Transverse colon (tissue), 4 donors: ENCODE measurements around the gene CSF1R.

Experiments used
- EP300 ChIP-seq: sonication (generic); formaldehyde crosslinking; IDR thresholded peaks from one replicate; pipeline ENCODE4 v1.6.1; 2017; ENCODE audit warnings: antibody characterized with exemption, low read depth
- POLR2A ChIP-seq: fragments of 450-650 bp; IDR thresholded peaks from one replicate; pipeline ENCODE4 v1.6.1; 2016; ENCODE audit warnings: antibody characterized with exemption, mild to moderate bottlenecking, moderate library complexity
- POLR2AphosphoS5 ChIP-seq, 3 donors: sonication (generic); formaldehyde crosslinking; IDR thresholded peaks; one replicate each; pipeline ENCODE4 v1.6.1; 2016; ENCODE audit warnings: antibody characterized with exemption in 3 of 3
- TF ChIP-seq, protein P1 (sequence below), 5 experiments: fragments of 200-600 bp in 3 of 5; fragments of 450-650 bp in 2 of 5; sonication (generic) in 3 of 5; IDR thresholded peaks; 1 replicate in 2 of 5; 2 replicates in 3 of 5; pipeline ENCODE4 v1.5.1; 2016 to 2017; ENCODE audit warnings: antibody characterized with exemption in 5 of 5, inconsistent platforms in 3 of 5, mild to moderate bottlenecking in 2 of 5, moderate library complexity in 1 of 5

DNA sequence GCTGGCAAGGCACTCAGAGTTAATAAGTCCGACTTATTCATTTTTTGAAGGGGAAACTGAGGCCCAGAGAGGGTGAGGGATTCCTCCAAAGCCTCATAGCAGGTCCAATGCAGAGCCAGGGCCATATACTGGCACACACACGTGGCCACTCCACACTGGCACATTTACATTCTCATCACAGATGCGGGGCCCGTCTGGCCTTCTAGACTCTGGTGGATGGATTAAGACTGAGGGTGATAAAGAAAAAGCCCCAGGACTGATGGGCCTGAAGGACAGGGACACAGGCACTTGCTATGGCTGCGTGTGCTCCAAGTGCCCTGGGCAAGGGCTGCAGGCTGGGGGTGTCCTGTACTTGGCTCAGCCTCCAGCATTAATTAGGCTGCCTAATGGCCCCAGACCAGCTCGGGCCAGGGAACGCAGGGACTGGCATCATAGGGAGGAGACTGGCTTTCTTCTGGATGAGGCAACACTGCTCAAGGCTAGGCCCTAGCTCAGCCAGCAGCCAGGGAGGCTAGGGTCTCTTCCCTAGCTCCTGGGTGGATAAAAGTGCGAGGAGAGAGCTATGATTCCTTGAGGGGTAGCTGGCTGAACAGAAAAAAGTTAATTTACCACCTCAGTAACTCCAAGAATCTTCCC is 28.5 kb upstream of the CSF1R start:
- TF ChIP-seq, protein P1, sequence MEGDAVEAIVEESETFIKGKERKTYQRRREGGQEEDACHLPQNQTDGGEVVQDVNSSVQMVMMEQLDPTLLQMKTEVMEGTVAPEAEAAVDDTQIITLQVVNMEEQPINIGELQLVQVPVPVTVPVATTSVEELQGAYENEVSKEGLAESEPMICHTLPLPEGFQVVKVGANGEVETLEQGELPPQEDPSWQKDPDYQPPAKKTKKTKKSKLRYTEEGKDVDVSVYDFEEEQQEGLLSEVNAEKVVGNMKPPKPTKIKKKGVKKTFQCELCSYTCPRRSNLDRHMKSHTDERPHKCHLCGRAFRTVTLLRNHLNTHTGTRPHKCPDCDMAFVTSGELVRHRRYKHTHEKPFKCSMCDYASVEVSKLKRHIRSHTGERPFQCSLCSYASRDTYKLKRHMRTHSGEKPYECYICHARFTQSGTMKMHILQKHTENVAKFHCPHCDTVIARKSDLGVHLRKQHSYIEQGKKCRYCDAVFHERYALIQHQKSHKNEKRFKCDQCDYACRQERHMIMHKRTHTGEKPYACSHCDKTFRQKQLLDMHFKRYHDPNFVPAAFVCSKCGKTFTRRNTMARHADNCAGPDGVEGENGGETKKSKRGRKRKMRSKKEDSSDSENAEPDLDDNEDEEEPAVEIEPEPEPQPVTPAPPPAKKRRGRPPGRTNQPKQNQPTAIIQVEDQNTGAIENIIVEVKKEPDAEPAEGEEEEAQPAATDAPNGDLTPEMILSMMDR (IDR thresholded peaks at IDR 0.05): no peak
- no peak for TF ChIP-seq POLR2A
- no peak for TF ChIP-seq POLR2AphosphoS5 (IDR thresholded peaks at IDR 0.05)
- no peak for TF ChIP-seq EP300
